Suprapubic skin (tissue), 3 donors: ENCODE measurements around the gene PDZRN3.

Source experiments
- CTCF ChIP-seq, 2 donors: fragments of 200-600 bp in 1 of 2; fragments of 450-650 bp in 1 of 2; sonication (generic) in 1 of 2; IDR thresholded peaks; one replicate each; pipeline ENCODE4 v1.5.1; 2016 to 2019; ENCODE audit warnings: antibody characterized with exemption in 2 of 2, mild to moderate bottlenecking in 1 of 2, moderate library complexity in 1 of 2
- EP300 ChIP-seq: sonication (generic); formaldehyde crosslinking; IDR thresholded peaks from one replicate; pipeline ENCODE4 v1.6.1; 2017; ENCODE audit warnings: antibody characterized with exemption
- POLR2A ChIP-seq, 2 donors: fragments of 450-650 bp; IDR thresholded peaks; one replicate each; pipeline ENCODE4 v1.6.1; 2017; ENCODE audit warnings: antibody characterized with exemption in 2 of 2, mild to moderate bottlenecking in 2 of 2, moderate library complexity in 2 of 2

GRCh38 chr3:73391984-73392383, 232.8 kb downstream of the PDZRN3 start:
- TF ChIP-seq EP300 = no peak
- no peak for TF ChIP-seq POLR2A (IDR thresholded peaks at IDR 0.05)
- TF ChIP-seq CTCF (IDR thresholded peaks at IDR 0.05) = no peak
